NCI-H187 treated with DMSO at 0.1 percent for 48 hours (cell line): ENCODE results near the gene ACTR3C.
"Not testable (repeated sequence)": the region's sequence is repeated elsewhere in the genome, so short reads cannot be mapped to it uniquely, and the experiment has no call there.

ENCODE experiments used
- DNase-seq: peaks from one replicate; lab custom pipeline; 2025; lab: John Stamatoyannopoulos, UW

The ACTR3C gene

GRCh38 chr7:150335774-150336112 is 12.4 kb upstream of the ACTR3C start:
- DNase-seq, result no peak

- no peak for DNase-seq
Observed at GRCh38 chr7:150335108-150335773, 11.9 kb upstream of the ACTR3C start.

GRCh38 chr7:150334108-150334507 is 10.8 kb upstream of the ACTR3C start:
- DNase-seq, result no peak

GRCh38 chr7:150333659-150334058 is 10.3 kb upstream of the ACTR3C start:
- no peak for DNase-seq

GRCh38 chr7:150332852-150333635 is 9.7 kb upstream of the ACTR3C start:
- DNase-seq, result no peak

DNA sequence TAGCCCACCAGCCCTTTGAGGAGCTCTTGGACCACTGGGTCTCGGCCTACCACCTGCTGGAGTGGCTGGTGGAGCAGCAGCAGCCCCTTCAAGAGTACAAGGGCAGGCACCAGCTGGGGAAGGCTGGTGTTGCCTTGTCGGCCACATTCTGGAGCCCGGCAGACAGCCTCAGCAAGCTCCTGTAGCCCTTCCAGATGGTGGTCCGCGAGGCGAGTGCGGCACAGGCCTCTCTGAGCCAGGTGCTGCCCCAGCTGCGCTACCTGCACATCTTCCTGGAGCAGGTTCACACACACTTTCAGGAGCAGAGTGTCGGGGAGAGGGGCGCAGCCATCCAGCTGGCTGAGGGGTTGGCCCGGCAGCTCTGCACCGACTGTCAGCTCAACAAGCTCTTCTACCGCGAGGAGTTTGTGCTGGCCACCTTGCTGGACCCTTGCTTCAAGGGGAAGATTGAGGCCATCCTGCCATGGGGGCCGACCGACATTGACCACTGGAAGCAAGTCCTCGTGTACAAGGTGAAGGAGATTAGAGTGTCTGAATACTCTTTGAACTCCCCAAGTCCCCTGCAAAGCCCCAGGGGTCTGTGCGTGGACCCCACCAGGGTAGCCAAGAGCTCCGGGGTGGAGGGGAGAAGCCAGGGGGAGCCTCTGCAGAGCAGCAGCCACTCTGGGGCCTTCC is 7.0 kb upstream of the ACTR3C start:
- DNase-seq, result no peak

DNA sequence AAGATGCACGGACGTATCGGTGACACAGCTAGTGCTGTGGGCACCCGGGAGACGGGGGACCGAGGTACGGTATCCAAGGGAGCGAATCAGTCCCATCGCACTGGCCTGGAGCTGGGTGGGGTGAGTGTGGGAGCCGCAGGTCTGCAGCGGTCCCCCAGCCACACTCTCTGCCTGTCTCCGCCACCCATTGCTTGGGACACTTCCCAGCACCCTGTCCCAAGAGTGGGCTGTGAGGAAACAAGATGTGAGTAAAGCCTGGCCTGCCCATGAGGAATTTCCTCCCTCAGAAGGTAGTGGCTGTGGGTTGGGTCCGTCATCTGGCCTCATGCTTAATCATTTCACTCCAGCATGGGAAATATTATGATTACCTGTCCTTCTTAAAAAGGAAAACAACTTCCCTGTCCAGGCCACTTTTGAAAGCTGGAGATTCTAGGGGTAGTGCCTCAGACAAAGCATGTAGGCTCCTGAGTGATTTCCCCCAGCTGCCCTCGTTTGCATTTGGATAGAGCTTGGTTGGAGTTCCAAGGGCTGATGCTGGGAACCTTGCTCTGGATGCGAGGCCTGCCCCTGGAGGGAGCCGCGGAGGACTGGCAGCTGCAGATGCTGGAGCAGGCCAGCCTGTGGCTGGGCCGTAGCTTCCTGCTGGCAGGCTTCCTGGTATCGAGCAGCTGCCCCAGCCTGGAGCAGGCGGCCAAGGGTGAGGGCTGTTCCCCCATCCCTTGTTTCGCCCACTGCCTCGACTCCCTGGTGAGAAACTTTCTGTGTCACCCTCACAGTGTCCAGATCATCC is 6.2 kb upstream of the ACTR3C start:
- no peak for DNase-seq

DNA sequence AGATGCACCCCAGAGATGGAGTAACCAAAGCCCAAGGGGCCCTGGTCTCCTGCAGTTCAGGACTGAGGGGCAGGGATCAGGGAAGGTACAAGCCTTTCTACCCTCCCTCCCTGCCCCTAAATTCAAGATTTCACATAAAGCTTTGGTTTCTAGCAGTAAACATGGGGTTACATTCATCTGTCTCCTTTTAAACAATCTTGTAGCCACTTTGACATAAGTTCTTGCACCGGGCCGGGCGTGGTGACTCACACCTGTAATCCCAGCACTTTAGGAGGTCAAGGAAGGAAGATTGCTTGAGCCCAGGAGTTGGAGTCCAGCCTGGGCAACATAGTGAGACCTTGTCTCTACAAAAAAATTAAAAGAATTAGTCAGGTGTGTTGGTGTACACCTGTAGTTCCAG is 4.0 kb upstream of the ACTR3C start:
- DNase-seq, result no peak

- no peak for DNase-seq
Observed at GRCh38 chr7:150326657-150327268, 3.4 kb upstream of the ACTR3C start.

DNA sequence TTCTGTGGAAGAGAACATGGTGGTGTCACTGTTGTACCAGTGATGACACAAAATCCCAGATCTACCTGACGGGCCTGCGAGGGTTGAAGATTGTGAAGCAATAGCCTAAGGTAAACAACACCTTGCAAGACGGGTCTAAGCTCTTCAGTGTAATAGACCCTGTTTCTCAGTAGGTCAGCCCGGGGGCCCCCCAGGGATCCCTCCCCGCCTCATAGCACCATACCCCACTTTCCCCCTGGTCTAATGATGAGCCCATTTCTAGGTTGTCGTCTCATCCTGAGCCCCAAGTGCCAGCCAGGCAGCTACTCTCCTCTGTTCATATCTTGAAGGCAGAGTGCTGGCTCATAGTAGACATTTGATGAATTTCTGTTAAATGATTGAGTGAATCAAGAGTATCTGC is 2.6 kb upstream of the ACTR3C start:
- DNase-seq, result no peak

DNA sequence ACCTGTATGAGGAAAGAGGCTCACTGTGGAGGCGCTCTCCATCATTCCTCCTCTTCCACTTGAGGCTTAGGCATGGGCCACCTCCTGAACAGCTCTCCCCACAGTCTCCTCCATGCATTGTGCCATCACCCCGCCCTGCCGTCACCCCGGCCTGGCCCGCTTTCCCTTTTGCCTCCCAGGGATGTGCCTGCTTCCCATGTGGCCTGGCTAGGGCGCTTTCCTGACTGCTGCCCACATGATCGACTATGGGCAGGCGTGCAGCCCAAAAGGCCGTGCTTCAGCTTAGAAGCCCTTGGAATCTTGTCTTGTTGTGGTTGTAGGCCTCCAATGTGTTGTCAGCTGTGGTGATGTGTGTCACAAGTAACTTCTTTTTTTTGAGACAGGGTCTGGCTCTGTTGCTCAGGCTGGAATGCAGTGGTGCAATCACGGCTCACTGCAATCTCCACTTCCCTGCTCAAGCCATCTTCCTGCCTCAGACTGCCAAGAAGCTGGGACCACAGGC is 1.8 kb upstream of the ACTR3C start:
- no peak for DNase-seq

DNA sequence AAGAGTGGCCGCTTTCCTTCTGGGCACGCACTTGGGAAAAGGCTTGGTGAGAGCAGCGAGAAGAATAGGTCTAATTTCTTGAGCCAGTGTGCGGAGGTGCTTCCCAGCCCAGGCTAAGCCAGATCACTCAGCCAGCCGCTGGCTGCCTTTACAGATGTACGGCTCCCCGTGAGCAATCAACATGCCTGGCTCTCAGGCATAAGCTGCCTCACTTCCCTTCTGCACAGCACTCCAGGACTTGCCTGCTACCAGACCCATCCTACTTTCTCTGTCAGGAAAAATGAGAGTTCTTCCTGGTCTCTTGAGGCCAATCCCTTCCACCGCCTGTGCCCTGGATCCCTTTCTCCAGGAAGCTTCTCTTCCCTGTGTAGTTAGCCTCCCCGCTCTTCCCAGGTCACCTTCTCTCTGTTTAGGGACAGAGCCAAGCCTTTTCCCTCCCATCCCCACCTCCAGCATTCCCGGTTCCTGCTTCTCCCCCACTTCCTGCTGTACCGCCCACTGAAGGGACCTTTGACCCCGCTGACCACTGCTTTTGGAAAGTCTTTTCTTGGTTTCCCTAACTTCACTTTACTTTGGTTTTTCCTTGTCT is 1.1 kb upstream of the ACTR3C start:
- DNase-seq, result no peak

GRCh38 chr7:150323682-150324372 is 482 bp upstream of the ACTR3C start:
- no peak for DNase-seq

DNA sequence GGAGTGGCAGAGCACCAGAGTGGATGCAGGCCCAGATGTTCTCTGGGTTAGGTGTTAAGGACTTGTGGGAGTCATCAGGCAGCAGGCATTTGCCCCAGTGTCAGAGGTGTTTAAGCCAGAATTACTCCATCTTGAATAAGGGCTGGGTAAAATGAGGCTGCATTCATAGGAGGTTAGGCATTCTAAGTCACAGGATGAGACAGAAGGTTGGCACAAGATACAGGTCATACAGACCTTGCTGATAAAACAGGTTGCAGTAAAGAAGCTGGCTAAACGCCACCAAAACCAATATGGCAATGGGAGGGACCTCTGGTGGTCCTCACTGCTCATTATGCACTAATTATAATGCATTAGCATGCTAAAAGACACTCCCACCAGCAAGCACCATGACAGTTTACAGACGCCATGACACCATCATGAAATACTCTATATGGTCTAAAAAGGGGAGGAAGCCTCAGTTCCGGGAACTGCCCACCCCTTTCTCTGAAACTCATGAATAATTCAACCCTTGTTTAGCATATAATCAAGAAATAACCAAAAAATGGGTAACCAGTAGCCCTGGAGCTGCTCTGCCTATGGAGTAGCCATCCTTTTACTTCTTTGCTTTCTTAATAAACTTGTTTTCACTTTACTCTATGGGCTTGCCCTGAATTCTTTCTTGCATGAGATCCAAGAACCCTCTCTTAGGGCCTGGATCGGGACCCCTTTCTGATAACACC is 1.1 kb downstream of the ACTR3C start:
- no peak for DNase-seq

GRCh38 chr7:150321788-150322113 is 1.6 kb downstream of the ACTR3C start:
- DNase-seq, result no peak

DNA sequence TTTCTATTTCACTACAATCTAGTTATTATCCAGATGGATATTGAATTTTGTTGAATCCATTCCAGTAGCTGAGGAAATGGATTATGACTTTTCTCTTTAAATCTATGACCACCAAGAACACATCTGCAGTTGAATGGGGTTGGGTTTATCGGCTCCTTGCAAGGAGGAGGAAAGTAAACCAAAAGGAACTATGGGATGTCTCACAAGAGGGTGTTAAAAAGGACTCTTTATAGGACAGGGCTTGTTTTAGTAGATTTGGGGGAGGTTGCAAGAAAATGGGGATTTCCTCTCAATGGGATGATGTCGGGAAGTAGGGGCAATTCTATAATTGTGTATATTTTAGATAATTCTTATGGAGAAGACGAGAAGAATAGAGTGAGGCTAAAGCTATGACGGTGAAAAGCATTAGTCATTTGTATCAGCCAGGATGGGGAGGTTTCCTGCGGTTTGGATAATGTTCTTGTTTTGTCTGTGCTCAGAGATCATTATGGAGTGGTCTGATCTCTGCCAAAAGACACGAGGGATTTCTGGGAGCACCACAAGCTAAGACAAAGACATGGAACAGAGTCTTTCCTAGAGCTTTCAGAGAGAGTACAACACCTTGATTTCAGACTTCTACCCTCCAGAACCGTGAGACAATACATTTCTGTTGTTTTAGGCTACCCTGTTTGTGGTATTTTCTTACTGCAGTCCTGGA is 5.4 kb downstream of the ACTR3C start:
- DNase-seq, result no peak

DNA sequence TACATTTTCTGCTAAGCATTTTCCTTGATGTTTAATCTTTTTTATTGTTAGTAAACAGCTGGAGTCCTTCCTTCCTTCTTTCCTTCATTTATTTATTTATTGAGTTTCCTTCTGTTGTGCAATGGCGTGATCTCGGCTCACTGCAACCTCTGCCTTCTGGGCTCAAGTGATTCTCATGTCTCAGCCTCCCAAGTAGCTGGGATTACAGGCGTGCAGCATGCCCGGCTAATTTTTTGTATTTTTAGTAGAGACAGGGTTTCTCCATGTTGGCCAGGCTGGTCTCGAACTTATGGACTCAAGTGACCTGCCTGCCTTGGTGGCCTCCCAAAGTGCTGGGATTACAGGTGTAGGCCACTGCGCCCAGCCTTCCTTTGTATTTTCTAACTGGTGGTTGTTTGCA is 6.4 kb downstream of the ACTR3C start:
- DNase-seq, result not testable (repeated sequence)

- DNase-seq, result no peak
Observed at GRCh38 chr7:150314639-150315239, 8.6 kb downstream of the ACTR3C start.

DNA sequence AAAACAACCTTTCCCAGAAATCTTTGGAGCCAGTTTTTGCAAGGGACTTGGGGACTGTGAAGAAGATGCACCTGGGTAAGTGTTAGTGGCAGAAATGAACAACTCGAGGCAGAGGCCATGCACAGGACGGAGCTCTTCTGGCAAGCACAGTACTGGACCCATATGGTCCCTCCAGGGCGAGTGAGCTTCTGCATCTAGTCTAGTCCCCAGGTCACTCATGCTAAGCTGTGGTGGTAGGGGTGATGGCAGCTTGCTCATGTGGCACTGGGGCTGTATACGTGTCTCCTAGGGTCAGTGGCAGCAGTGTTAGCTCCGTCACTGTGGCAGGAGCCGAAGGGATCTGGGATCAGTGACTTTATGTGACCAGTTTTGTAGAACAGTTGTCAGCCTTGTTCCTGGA is 9.5 kb downstream of the ACTR3C start:
- no peak for DNase-seq
